ENCODE measurements around the gene LRRC37A.
"Not testable (repeated sequence)": the region's sequence is repeated elsewhere in the genome, so short reads cannot be mapped to it uniquely, and the experiment has no call there.

The LRRC37A gene

DNA sequence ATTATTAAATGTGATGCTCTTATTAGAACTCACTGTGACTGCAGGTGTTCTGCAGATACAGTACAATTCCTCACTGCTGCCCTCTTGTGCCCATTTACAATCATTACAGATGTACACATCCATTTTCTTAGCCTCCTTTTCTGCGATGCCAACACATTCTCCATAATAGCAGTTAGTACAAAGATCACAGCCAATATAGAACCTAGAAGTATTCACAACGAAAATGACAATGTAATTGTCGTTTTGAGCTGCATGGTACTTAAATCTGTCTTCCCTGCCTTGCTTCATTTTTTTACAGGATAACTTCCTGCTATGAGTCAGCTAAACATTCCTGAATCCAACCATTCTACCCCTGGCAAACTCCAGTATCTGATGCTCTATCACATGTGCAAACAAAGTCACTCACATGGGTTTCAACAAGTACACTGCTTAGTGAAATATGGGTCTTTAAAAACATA, 8.1 kb upstream of the LRRC37A start:
- peak overlapping the region; percentile 18 for H2AFZ ChIP-seq (ENCODE audit: low read length)
- H3K27ac ChIP-seq (replicated peaks; ENCODE audit: low read length); H2BK15ac ChIP-seq (ENCODE audit: low read length); H3K4ac ChIP-seq (ENCODE audit: low read length); H3K36me3 ChIP-seq (replicated peaks in 1 of 2; ENCODE audit: control insufficient read depth in 2 of 2, insufficient read depth in 2 of 2, low read length in 2 of 2); H2BK120ac ChIP-seq (ENCODE audit: low read depth, low read length); H3K9me3 ChIP-seq (replicated peaks in 1 of 2; ENCODE audit: control insufficient read depth in 2 of 2, insufficient read depth in 1 of 2, low read depth in 1 of 2, low read length in 2 of 2); H2AK5ac ChIP-seq (ENCODE audit: low read depth, low read length); H3K18ac ChIP-seq (ENCODE audit: low read length); H3K27me3 ChIP-seq (ENCODE audit: control insufficient read depth in 3 of 3, insufficient read depth in 3 of 3, low read depth in 1 of 3, low read length in 3 of 3); H2BK5ac ChIP-seq (ENCODE audit: low read length); H3K4me2 ChIP-seq (ENCODE audit: insufficient read depth, low read length, poor library complexity, severe bottlenecking); H3K79me1 ChIP-seq (ENCODE audit: low read depth, low read length); H4K8ac ChIP-seq (ENCODE audit: low read depth, low read length); H3K14ac ChIP-seq (ENCODE audit: low read length); H2BK12ac ChIP-seq (ENCODE audit: low read length); H3K4me3 ChIP-seq (ENCODE audit: low read length in 2 of 2); H4K91ac ChIP-seq (ENCODE audit: low read depth, low read length, poor library complexity); H3K4me1 ChIP-seq (ENCODE audit: control insufficient read depth in 2 of 2, insufficient read depth in 1 of 2, low read depth in 1 of 2, low read length in 2 of 2); H3K9ac ChIP-seq (ENCODE audit: low read depth, low read length, poor library complexity); H3K23ac ChIP-seq (ENCODE audit: low read depth, low read length, poor library complexity): not testable (repeated sequence)
- WGBS, 2 donors (ENCODE audit: extremely low coverage in 2 of 2, insufficient read length in 2 of 2, insufficient replicate concordance in 1 of 2), result no CpG with 5 or more reads among the region's 3 CpGs
- DNase-seq (ENCODE audit: low spot score), result peak; percentile 78

DNA sequence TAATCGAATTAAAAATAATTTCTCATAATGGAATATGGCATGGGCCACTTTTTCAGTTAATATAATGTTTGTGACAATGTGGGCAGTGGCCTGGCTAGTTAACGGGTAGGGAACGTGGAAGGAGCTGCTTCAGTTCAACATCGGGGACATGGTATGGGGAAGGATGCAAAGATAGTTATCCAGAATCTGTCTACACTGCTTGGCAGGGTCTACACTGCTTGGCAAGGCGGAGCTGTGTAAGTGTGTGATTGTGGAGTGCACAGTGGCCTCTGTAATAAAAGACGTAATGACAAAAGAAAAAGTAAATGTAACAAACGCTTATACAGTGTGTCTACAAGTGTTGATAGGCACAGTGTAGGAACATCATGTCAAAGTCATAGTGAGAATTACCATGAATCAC, 7.3 kb upstream of the LRRC37A start:
- not testable (repeated sequence) for H3K9me3 ChIP-seq (replicated peaks in 1 of 2; ENCODE audit: control insufficient read depth in 2 of 2, insufficient read depth in 1 of 2, low read depth in 1 of 2, low read length in 2 of 2); H2BK12ac ChIP-seq (ENCODE audit: low read length); H3K36me3 ChIP-seq (replicated peaks in 1 of 2; ENCODE audit: control insufficient read depth in 2 of 2, insufficient read depth in 2 of 2, low read length in 2 of 2); H4K91ac ChIP-seq (ENCODE audit: low read depth, low read length, poor library complexity); H2AFZ ChIP-seq (ENCODE audit: low read length); DNase-seq (ENCODE audit: low spot score); H3K14ac ChIP-seq (ENCODE audit: low read length); H3K27ac ChIP-seq (replicated peaks; ENCODE audit: low read length); H3K18ac ChIP-seq (ENCODE audit: low read length); H2BK120ac ChIP-seq (ENCODE audit: low read depth, low read length); H3K4me2 ChIP-seq (ENCODE audit: insufficient read depth, low read length, poor library complexity, severe bottlenecking); H3K9ac ChIP-seq (ENCODE audit: low read depth, low read length, poor library complexity); H3K4ac ChIP-seq (ENCODE audit: low read length); H3K4me1 ChIP-seq (ENCODE audit: control insufficient read depth in 2 of 2, insufficient read depth in 1 of 2, low read depth in 1 of 2, low read length in 2 of 2); H3K23ac ChIP-seq (ENCODE audit: low read depth, low read length, poor library complexity); H3K79me1 ChIP-seq (ENCODE audit: low read depth, low read length); H4K8ac ChIP-seq (ENCODE audit: low read depth, low read length); H2BK15ac ChIP-seq (ENCODE audit: low read length); H2BK5ac ChIP-seq (ENCODE audit: low read length); H2AK5ac ChIP-seq (ENCODE audit: low read depth, low read length); H3K27me3 ChIP-seq (ENCODE audit: control insufficient read depth in 3 of 3, insufficient read depth in 3 of 3, low read depth in 1 of 3, low read length in 3 of 3); H3K4me3 ChIP-seq (ENCODE audit: low read length in 2 of 2)
- no CpG with 5 or more reads among the region's 7 CpGs for WGBS, 2 donors (ENCODE audit: extremely low coverage in 2 of 2, insufficient read length in 2 of 2, insufficient replicate concordance in 1 of 2)

DNA sequence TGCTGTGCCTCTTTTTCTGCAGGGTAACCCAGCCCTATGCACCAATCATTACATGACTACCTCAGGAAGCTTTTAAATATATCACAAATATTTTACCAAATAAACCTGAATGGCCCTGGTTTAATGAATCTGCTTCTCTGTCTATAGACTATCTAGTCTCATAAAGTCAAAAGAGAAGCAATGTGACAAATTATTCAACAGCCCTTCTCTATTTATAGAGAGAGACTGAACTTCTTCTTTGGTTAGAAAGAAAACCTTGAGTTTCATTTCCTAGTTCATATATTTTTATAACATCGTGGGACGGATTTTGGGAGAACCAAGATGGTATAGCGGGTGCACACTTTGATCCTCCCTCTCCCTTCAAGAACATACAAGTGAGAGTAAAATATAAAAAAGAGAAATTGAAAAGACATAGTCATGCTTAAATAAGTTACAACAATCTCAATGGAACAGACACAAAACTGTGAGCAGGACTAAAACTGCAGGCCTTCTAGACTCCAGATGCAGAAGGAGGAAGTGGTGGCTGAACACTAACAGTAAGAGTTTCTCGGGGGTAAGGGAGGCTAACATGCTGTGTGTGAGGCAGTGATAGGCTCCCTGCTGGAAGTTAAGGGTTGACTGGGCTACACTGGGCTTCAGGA, 3.9 kb upstream of the LRRC37A start:
- not testable (repeated sequence) for H2BK5ac ChIP-seq (ENCODE audit: low read length); H4K8ac ChIP-seq (ENCODE audit: low read depth, low read length); H3K27ac ChIP-seq (replicated peaks; ENCODE audit: low read length); H3K36me3 ChIP-seq (replicated peaks in 1 of 2; ENCODE audit: control insufficient read depth in 2 of 2, insufficient read depth in 2 of 2, low read length in 2 of 2); H3K4me2 ChIP-seq (ENCODE audit: insufficient read depth, low read length, poor library complexity, severe bottlenecking); H3K4me3 ChIP-seq (ENCODE audit: low read length in 2 of 2); H4K91ac ChIP-seq (ENCODE audit: low read depth, low read length, poor library complexity); H3K9ac ChIP-seq (ENCODE audit: low read depth, low read length, poor library complexity); H3K14ac ChIP-seq (ENCODE audit: low read length); H3K27me3 ChIP-seq (ENCODE audit: control insufficient read depth in 3 of 3, insufficient read depth in 3 of 3, low read depth in 1 of 3, low read length in 3 of 3); H2BK120ac ChIP-seq (ENCODE audit: low read depth, low read length); H3K9me3 ChIP-seq (replicated peaks in 1 of 2; ENCODE audit: control insufficient read depth in 2 of 2, insufficient read depth in 1 of 2, low read depth in 1 of 2, low read length in 2 of 2); H3K79me1 ChIP-seq (ENCODE audit: low read depth, low read length); H2AK5ac ChIP-seq (ENCODE audit: low read depth, low read length); H2AFZ ChIP-seq (ENCODE audit: low read length); H3K18ac ChIP-seq (ENCODE audit: low read length); DNase-seq (ENCODE audit: low spot score); H3K4me1 ChIP-seq (ENCODE audit: control insufficient read depth in 2 of 2, insufficient read depth in 1 of 2, low read depth in 1 of 2, low read length in 2 of 2); H2BK12ac ChIP-seq (ENCODE audit: low read length); H2BK15ac ChIP-seq (ENCODE audit: low read length); H3K23ac ChIP-seq (ENCODE audit: low read depth, low read length, poor library complexity); H3K4ac ChIP-seq (ENCODE audit: low read length)
- WGBS, 2 donors (ENCODE audit: extremely low coverage in 2 of 2, insufficient read length in 2 of 2, insufficient replicate concordance in 1 of 2), result no CpG with 5 or more reads among the region's 4 CpGs

DNA sequence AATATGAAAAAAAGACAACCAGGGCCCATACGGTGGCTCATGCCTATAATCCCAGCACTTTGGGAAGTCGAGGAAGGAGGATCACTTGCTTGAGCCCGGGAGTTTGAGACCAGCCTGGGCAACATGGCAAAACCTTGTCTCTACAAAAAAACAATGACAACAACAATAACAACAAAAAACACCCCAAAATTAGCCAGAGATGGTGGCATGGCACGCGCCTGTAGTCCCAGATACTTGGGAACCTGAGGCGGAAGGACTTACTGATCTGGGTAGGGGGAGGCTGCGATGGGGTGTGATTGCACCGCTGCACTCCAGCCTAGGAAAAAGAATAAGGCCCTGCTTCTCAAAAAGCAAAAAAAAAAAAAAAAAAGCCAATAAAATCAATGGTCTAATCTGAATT, 3.3 kb upstream of the LRRC37A start:
- H3K18ac ChIP-seq (ENCODE audit: low read length); H2BK12ac ChIP-seq (ENCODE audit: low read length); H2BK5ac ChIP-seq (ENCODE audit: low read length); H3K4me3 ChIP-seq (ENCODE audit: low read length in 2 of 2); H3K27me3 ChIP-seq (ENCODE audit: control insufficient read depth in 3 of 3, insufficient read depth in 3 of 3, low read depth in 1 of 3, low read length in 3 of 3); H3K9me3 ChIP-seq (replicated peaks in 1 of 2; ENCODE audit: control insufficient read depth in 2 of 2, insufficient read depth in 1 of 2, low read depth in 1 of 2, low read length in 2 of 2); H3K27ac ChIP-seq (replicated peaks; ENCODE audit: low read length); H2BK15ac ChIP-seq (ENCODE audit: low read length); H3K23ac ChIP-seq (ENCODE audit: low read depth, low read length, poor library complexity); H3K36me3 ChIP-seq (replicated peaks in 1 of 2; ENCODE audit: control insufficient read depth in 2 of 2, insufficient read depth in 2 of 2, low read length in 2 of 2); H3K14ac ChIP-seq (ENCODE audit: low read length); H4K91ac ChIP-seq (ENCODE audit: low read depth, low read length, poor library complexity); H3K4me2 ChIP-seq (ENCODE audit: insufficient read depth, low read length, poor library complexity, severe bottlenecking); H2AFZ ChIP-seq (ENCODE audit: low read length); H4K8ac ChIP-seq (ENCODE audit: low read depth, low read length); H3K9ac ChIP-seq (ENCODE audit: low read depth, low read length, poor library complexity); H2AK5ac ChIP-seq (ENCODE audit: low read depth, low read length); H3K79me1 ChIP-seq (ENCODE audit: low read depth, low read length); H3K4ac ChIP-seq (ENCODE audit: low read length); DNase-seq (ENCODE audit: low spot score); H3K4me1 ChIP-seq (ENCODE audit: control insufficient read depth in 2 of 2, insufficient read depth in 1 of 2, low read depth in 1 of 2, low read length in 2 of 2); H2BK120ac ChIP-seq (ENCODE audit: low read depth, low read length): not testable (repeated sequence)
- WGBS, 2 donors (ENCODE audit: extremely low coverage in 2 of 2, insufficient read length in 2 of 2, insufficient replicate concordance in 1 of 2), result no CpG with 5 or more reads among the region's 8 CpGs
